HuH-7 (cell line): ENCODE data around the gene TMEM205.
"Not testable (repeated sequence)": the region's sequence is repeated elsewhere in the genome, so short reads cannot be mapped to it uniquely, and the experiment has no call there.

Experiments used
- DNase-seq: peaks from one replicate; pipeline ENCODE4 v3.0.0; 2011; ENCODE audit warnings: low spot score

Gene TMEM205

DNA sequence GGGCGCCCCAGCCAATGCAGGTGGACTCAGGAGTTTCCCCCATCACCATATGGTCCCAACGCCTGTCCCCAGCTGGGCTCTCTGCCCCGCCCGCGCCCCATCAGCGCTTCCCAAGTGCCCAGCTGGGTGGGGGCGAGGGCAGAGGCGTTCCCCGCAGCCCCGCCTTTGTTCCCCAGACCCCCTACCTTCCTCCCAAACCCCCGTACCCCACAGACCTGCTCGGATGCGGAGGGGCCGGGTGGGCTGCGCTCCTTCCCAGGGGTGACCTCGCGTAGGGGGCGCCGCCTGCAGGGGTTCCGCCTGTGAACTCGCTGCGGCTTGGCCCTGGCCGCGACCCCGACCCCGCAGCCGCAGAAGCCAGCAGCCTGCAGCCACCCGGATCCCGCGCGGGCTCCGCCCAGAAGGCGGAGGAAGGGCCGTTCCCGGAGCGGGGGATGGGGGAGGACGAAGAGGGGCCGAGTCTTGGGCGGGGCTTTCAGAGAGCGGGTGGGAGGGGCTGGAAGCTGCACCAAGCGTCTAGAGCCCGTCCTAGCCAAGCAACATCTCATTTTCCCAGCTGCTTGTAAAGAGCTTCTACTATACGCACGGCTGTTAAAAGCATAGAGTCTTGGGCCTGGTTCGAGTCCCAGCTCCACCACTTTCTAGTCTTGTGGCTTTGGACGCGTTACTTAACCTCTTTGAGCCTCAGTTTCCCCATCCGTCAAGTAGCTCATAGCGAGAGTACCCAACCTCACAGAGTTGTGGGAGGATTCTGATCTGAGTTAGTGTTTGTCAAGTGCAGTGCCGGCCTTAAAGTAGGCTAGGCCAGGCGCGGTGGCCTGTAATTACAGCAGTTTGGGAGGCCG, 6.6 kb downstream of the TMEM205 start, which contains the start of gene RAB3D:
Gene RAB3D, minus strand, starts transcription at position 404 of the 845 bp plus-strand sequence. CDS start 2,258 bp downstream, outside the sequence.
- peak; percentile 89 for DNase-seq

- no peak for DNase-seq
These were observed 7.4 kb downstream of the TMEM205 start for GRCh38 chr19:11338569-11339253.

- no peak for DNase-seq
These were observed 7.9 kb downstream of the TMEM205 start for GRCh38 chr19:11338121-11338520.

DNA sequence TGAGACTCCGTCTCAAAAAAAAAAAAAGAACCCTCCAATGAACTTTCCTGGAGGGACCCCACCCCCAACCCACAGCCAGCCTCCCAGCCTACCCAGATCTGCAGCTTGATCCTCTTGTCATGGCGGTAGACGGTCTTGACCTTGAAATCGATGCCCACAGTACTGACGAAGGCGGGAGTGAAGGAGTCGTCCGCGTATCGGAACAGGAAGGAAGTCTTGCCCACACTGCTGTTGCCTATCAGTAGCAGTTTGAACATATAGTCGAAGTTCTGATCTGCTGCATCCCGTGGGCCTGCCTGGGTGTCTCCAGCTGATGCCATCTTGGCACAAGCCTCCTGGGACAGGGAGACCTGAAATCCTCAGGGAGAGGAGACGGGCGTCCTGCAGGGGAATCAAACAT, 9.0 kb downstream of the TMEM205 start:
- no peak for DNase-seq

DNA sequence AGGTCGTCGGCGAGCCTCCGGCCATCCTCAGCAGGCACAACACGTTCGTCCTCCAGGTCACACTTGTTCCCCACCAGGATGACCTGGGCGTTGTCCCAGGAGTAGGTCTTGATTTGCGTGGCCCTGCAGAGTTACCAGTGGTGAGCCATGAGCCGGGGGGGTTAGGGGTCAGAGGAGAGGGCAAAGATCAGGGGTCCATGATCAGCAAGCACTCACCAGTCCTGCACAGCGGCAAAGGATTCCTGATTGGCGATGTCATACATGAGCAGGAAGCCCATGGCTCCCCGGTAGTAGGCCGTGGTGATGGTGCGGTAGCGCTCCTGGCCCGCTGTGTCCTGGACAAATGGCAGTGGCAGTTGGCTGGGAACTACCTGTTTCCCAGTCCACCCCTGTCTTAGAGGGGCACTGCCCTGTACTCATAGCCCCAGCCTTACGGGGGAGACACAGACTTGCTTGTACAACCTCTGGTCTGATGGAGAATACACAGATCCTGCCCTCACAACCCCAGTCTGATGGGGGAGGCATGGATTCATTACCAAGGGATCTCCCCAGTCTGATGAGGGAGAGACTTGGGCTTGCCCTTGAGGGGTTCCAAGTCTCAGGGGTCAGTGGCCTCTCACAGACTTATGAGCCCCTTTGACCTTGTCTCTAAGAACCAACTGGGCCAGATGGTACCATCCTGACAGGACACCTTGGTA, 10.5 kb downstream of the TMEM205 start:
- no peak for DNase-seq

DNA sequence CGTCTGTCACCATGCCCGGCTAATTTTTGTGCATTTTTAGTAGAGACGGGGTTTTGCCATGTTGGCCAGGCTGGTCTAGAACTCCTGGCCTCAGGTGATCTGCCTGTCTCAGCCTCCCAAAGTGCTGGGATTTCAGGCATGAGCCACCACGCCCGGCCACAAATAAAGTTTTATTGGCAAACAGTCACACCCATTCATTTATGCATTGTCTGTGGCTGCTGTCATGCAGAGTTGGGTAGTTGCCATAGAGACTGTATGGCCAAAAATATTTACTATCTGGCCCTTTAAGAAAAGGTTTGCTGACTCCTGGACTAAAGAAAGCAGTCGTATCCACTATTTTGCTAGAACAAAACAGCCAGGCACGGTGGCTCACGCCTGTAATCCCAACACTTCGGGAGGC, 12.2 kb downstream of the TMEM205 start:
- not testable (repeated sequence) for DNase-seq

DNA sequence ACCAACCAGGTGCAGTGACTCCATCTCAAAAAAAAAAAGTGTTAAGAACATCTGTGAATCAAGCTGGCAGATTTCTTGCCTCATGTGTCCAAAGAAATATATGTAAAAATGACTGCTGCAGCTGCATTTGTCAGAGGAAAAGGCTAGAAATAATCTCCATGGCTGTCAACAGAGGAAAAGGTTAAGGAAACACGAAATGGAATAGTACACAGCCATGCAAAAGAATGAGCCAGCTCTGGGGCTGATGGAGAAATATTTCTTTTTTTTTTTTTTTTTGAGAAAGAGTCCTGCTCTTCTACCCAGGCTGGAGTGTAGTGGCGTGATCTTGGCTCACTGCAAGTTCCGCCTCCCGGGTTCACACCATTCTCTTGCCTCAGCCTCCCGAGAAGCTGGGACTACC, 13.2 kb downstream of the TMEM205 start:
- DNase-seq = no peak

- DNase-seq = no peak
These were observed 14.6 kb downstream of the TMEM205 start for GRCh38 chr19:11331502-11331901.

DNA sequence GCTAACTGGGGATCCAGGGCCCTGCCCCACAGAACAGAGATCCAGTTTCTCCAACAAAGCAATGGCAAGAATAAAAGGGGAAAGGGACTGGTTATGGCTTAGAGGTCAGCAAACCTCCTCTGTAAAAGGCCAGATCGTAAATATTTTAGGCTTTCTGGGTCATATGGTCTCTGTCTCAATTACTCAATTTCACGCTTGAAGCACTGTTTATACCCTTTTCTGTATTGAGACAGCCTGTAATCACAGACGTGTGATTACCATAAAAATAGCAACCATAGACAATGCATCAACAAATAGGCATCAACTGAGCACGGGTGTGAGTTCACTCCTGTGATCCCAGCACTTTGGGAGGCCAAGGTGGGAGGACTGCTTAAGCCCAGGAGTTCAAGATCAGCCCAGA, 15.9 kb downstream of the TMEM205 start:
- DNase-seq = no peak

DNA sequence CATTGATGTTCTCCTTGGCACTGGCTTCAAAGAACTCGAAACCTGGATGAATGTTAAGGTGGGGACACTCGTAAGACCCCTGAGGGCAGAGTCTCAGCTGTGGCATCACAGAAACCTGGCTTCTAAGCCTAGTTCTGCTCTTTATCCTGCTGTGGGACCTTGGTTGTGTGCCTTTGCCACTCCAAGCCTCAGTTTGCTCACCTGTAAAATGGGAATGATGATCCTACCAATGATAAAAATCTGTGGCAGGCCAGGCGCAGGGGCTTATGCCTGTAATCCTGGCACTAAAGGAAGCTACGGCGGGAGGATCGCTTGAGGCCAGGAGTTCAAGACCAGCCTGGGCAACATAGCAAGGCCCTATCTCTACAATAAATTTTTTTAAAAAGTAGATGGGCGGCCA, 20.5 kb downstream of the TMEM205 start:
- no peak for DNase-seq

GRCh38 chr19:11324748-11325389, 21.2 kb downstream of the TMEM205 start:
- DNase-seq = no peak

- DNase-seq = peak; percentile 66
These were observed 21.9 kb downstream of the TMEM205 start for GRCh38 chr19:11324079-11324661.

GRCh38 chr19:11323601-11324078, 22.4 kb downstream of the TMEM205 start:
- no peak for DNase-seq

DNA sequence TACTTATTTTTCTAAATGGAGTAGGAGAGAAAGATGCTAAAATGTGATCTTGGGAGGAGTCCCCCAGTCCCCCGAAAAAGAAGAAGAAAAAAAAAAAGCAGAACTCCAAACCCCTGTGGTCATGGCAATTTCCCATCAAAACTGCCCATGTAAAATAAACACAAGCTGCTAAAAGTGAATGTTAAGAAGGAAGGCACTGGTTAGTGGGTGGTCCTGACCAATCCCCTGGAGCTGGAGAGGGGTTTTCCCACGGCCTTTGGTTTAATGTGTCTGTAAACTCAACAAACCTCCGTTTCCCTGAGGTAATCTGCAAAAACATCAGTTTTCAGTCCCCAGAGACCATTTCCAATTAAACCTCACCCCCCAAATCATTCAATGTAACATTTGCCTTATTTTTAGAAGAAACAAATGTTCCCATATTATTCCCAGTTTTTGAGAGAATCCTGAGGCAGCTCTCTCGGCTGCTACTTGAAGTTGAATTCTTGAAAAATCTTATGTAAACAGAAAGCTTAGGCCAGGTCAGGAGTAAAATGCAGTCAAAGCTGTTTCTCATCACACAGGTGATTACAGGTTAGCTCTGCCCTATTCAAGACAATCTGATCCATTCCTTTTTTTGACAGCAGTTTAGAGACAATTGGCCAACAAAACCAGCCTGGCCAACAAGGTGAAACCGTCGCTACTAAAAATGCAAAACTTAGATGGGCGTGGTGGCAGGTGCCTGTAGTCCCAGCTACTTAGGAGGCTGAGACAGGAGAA, 23.6 kb downstream of the TMEM205 start:
- no peak for DNase-seq

- no peak for DNase-seq
These were observed 24.6 kb downstream of the TMEM205 start for GRCh38 chr19:11321191-11322126.

DNA sequence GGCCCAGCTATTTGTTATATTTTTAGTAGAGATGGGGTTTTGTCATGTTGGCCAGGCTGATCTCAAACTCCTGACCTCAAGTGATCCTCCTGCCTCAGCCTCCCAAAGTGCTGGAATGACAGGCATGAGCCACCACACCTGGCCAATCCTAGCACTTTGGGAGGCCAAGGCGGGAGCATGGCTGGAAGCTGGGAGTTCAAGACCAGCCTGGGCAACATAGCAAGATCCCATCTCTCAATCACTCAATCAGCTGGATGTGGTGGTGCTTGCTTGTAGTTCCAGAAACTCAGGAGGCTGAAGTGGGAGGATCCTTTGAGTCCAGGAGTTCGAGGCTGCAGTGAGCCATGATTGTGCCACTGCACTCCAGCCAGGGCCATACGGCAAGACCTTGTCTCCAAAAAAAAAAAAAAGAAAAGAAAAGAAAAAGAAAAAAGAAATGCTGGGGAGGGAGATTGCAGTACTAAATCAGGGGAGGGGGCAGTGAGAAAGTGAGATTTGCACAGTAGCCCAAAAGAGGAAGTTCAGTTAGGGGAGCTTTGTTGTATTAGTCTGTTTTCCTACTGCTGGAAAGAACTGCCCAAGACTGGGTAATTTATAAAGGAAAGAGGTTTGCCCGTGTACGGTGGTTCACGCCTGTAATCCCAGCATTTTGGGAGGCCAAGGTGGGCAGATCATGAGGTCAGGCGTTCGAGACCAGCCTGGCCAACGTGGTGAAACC, 25.6 kb downstream of the TMEM205 start:
- DNase-seq = not testable (repeated sequence)

GRCh38 chr19:11306337-11306736, 39.7 kb downstream of the TMEM205 start:
- DNase-seq = no peak

DNA sequence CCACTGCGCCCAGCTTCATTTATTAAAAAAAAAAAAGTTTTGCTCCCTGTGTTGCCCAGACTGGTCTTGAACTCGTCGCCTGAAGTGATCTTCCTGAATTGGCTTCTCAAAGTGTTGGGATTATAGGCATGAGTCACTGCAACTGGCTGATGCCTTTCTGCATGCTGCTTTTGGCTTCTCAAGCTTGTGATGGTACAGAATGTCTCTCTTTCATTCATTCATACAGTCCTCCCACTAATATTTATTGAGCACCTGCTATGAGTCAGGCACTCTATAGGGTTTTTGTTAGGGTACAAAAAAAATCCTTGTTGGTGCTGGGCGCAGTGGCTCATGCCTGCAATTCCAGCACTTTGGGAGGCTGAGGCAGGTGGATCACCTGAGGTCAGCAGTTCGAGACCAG, 41.1 kb downstream of the TMEM205 start:
- no peak for DNase-seq

GRCh38 chr19:11300811-11301120, 45.3 kb downstream of the TMEM205 start:
- no peak for DNase-seq
